RWPE1 (cell line): ENCODE data around the gene PPP1R9B.

Experiments used
- CTCF ChIA-PET: fragments of 350-600 bp; sonication (Branson Sonifier 250); formaldehyde crosslinking; extraction: SDS; loops from one replicate; lab custom pipeline; 2021; lab: Yijun Ruan, JAX
- POLR2A ChIA-PET: fragments of 400-600 bp; formaldehyde crosslinking; extraction: SDS; loops from one replicate; lab custom pipeline; 2020; ENCODE audit warnings: antibody characterized with exemption; ENCODE audit not compliant: low non-redundant PET; lab: Yijun Ruan, JAX
- DNase-seq: peaks from one replicate; pipeline ENCODE4 v3.0.0; 2012; ENCODE audit warnings: low spot score
- H3K27ac ChIP-seq: fragments of 450-650 bp; 2 replicates; pipeline ENCODE4 v1.5.1; 2017
- CTCF ChIP-seq: fragments of 450-650 bp; conservative IDR thresholded peaks from 2 replicates; pipeline ENCODE4 v1.5.1; 2017; ENCODE audit warnings: low read depth, mild to moderate bottlenecking

PPP1R9B gene

GRCh38 chr17:50191359-50192143, 41.1 kb upstream of the PPP1R9B start:
- DNase-seq: no peak
- no peak for TF ChIP-seq CTCF
- ChIA-PET CTCF (interaction anchor here (0.6 kb wide), 1 partner anchor 47 kb away, joined by 3 read pairs; no protein-coding TSS in a partner anchor), POLR2A (no interaction called here)
- H3K27ac ChIP-seq: no peak overlapping the region

DNA sequence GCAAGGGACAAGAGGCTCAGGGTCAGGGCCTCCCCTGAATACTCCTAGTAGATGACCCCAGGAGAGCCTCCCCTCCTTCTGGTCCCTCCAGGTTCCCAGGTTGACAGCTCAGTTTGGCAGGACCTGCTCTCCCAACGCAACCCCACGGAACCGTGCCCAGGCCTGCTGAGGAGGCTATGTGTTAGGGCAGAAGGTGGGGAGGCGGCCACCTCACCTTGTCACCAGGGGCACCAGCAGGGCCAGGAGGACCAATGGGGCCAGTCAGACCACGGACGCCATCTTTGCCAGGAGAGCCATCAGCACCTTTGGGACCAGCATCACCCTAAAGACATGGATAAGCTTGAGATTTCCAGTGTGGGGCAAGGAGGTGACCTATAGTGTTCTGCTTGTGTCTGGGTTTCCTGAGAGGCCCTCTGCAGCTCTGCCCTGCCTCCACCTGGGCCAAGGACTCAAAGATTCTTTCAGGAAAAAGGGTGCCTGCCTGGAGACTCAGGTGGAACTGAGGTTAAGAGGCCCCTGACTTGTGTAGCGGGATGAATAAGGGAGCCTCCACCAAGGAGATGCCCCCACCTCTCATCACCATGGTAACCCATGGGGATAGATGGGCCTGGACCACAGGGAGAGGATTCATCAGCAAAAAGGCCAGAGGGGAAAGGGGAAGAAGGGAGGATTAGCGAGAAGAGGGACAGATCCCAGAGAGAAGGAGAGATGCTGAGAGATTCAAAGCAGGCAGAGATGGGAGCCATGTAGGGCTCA, 40.3 kb upstream of the PPP1R9B start:
- no peak overlapping the region for H3K27ac ChIP-seq
- POLR2A ChIA-PET: no interaction called here
- TF ChIP-seq CTCF: no peak
- CTCF ChIA-PET: interaction anchor here (0.6 to 0.8 kb wide), 2 partner anchors 30 to 46 kb away, joined by 3 read pairs; no protein-coding TSS in a partner anchor
- no peak for DNase-seq

GRCh38 chr17:50190293-50190602, 39.8 kb upstream of the PPP1R9B start:
- H3K27ac ChIP-seq: 0 out of 2 replicates have a peak overlapping the region, but pooled peaks have one; percentile 1
- CTCF ChIA-PET: interaction anchor here (0.8 kb wide), 1 partner anchor 30 kb away, joined by 3 read pairs; no protein-coding TSS in a partner anchor
- POLR2A ChIA-PET: no interaction called here
- no peak for TF ChIP-seq CTCF
- no peak for DNase-seq

GRCh38 chr17:50189550-50190292, 39.2 kb upstream of the PPP1R9B start:
- 0 out of 2 replicates have a peak overlapping the region, but pooled peaks have one; percentile 1 for H3K27ac ChIP-seq
- DNase-seq: no peak
- POLR2A ChIA-PET: no interaction called here
- TF ChIP-seq CTCF: no peak
- CTCF ChIA-PET: no interaction called here

GRCh38 chr17:50188921-50189549, 38.6 kb upstream of the PPP1R9B start:
- DNase-seq: no peak
- no peak for TF ChIP-seq CTCF
- CTCF ChIA-PET: no interaction called here
- POLR2A ChIA-PET: no interaction called here
- H3K27ac ChIP-seq: no peak overlapping the region

GRCh38 chr17:50188531-50188920, 38.0 kb upstream of the PPP1R9B start:
- ChIA-PET POLR2A (no interaction called here), CTCF (interaction anchor here (1.4 kb wide), 1 partner anchor 10 kb away, joined by 5 read pairs; no protein-coding TSS in a partner anchor)
- no peak for TF ChIP-seq CTCF
- H3K27ac ChIP-seq: peak overlapping the region; percentile 8; the same call in 1 of the 2 replicates
- DNase-seq: no peak
